ENCODE measurements around the gene ARL17B.
"Not testable (repeated sequence)": the region's sequence is repeated elsewhere in the genome, so short reads cannot be mapped to it uniquely, and the experiment has no call there.

The ARL17B gene

DNA sequence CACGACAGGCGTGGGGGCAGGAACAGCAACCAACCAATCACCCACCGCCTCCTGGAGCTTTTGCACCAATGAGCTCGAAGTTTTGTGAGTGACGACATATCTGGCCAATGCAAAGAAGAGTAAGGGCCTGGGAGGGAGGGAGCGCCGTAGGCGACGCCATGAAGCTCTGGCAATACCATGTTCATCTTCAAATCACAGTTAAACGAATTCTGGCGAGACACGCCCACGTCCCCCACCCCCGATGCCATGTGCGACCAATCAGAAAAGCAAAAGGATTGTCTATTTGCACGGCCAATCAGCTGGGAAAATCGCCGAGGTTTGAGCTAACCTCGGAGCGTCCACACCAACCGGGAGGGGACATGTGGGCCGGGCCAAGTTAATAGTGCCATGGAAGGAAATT, at the start of gene ARL17B:
ARL17B (minus strand) TSS at position 12 of the 400 bp plus-strand sequence. CDS start 3,369 bp downstream, outside the sequence.
- not testable (repeated sequence) for DNase-seq

DNA sequence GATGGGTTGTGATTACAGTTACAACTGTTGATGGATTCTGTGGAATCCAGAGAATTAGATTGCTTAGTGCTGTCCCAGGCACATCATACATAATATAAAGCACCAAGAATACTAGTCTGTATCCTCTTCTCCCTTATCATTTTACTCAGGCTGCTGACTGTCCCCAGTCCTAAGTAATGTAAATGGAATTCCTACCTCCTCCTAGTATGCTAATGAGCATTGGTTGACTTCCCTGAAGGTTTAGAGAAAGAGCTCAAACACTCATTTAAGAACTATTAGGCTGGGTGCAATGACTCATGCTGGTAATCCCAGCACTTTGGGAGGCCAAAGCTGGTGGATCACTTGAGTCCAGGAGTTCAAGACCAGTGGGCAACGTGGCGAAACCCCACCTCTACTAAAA, 48.3 kb upstream of the ARL17B start:
- DNase-seq = not testable (repeated sequence)

DNA sequence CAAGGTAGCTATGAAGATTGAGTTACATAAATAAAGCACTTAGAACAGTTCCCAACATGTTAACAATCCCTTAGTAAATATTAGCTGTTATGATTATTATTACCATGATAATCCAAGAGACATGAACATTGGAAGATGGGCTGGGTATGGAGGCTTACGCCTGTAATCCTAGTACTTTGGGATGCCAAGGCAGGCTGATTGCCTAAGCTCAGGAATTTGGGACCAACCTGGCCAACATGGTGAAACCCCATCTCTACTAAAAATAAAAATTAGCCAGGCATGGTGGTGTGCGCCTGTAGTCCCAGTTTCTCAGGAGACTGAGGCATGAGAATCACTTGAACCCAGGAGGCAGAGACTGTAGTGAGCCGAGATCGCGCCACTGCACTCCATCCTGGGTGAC, 45.6 kb upstream of the ARL17B start:
- not testable (repeated sequence) for DNase-seq

DNA sequence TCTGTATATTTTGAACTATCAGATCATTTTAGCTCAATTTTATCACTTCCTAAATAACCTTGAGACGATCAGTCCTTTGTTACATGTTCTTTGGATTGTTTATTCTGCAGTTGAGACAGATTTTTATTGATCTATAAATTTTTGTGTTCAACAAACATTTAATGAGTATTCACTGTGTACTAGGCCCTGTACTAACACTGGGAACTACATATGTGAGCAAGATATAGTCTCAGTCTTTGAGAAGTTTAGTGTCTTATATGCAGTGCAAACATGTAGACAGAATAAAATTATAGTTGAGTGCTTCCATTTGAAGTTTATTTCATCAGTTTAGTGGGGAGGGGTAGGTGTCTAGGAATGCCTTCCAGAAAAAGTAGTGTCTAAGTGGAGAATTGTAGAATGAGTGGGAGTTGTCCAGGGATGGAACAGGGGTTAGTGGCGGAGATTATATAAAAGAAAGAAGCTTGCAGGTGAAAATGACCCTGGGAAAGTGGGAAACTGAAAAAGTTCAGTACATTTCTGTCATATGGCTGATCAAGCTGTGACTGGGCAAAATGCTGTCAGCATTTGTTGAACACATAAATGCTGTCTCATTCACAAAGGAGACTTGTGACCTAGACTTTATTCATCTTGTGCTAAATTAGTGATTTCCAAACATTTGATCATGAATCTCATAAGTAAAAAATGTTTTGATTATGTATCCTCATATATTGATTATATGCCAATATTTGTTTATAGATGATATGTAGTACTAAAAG, 39.6 kb upstream of the ARL17B start:
- not testable (repeated sequence) for DNase-seq

DNA sequence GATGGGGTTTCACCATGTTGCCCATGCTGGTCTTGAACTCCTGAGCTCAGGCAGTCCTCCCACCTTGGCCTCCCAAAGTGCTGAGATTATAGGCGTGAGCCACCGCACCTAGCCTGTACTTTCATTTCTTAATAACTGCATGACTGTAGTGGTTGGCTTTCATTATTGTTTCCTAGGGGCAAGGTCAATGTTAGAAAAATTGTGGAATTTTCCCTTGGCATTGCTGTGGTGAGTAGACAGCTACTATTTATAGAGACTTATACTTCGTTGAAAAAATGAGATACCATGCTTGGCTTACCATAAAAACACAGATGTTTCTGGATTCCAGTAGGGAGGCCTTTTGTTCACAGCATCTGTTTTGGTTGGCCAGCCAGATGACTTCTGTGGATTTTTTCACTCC, 39.0 kb upstream of the ARL17B start:
- not testable (repeated sequence) for DNase-seq

DNA sequence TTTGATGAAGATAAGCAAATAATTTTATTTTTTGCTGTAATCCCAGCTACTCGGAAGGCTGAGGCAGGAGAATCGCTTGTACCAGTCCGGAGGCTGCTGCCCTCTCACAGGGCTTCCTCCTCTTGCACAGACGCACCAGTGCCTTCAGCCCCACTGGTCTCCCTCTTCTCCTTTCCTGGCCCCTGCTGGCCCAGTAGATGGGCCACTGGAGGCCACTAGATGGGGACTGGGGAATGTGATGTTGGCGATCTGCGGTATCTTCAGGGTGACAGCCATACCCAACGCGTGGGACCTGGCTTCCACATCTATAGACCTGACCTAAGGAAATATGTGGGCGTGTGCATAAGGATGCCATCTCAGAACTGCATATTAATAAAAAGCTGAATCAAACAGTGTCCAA, 38.4 kb upstream of the ARL17B start:
- DNase-seq = not testable (repeated sequence)

DNA sequence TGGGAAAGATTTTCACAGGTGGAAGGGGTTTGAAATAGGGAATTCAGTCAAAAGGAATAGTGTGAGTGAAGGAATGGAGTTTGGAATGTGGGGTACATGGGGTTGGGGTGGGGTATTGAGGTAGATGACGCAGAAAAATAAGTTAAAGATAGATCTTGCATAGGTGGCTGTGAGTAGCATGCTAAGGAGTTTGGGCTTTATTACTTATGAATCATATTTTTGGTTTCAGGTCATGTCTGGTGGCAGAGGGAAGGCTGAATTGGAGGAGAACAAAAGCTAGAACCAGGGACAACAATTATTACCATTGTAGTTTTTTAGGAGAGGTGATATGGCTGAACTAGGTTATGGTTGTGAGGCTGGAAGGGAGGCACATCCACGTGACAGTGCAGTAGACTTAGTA, 34.7 kb upstream of the ARL17B start:
- not testable (repeated sequence) for DNase-seq

DNA sequence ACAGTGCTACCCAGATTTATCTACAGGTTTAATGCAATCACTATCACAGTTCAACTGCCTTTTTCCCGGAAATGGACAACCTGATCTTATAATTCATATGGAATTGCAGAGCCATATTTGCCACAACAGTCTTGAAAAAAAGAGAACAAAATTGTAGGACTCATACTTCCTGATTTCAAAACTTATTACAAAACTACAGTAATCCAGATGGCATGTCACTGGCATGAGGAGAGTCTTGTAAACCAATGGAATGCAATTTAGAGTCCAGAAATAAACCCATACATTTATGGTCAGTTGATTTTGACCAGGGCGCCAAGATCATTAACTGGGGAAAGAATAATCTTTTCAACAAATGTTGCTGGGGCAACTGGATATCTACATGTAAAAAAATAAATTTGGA, 32.1 kb upstream of the ARL17B start:
- not testable (repeated sequence) for DNase-seq

DNA sequence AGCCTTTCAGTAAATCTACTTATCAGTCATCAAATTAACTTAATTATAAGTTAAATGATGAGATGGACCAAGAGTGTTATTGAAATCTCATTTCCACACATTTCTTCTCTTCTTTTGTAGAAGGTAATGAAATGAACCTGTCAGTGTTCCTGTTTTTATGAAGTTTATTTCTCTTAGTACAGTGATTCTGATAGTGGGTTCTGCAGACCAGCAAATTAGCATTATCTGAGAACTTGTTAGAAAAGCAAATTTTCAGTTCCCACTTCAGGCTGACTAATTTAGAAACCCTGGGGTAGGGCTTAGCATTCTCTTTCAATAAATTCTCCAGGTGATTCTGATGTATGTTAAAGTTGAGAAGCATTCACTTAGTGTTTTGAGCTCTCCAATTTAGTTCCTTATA, 23.9 kb upstream of the ARL17B start:
- DNase-seq = not testable (repeated sequence)

DNA sequence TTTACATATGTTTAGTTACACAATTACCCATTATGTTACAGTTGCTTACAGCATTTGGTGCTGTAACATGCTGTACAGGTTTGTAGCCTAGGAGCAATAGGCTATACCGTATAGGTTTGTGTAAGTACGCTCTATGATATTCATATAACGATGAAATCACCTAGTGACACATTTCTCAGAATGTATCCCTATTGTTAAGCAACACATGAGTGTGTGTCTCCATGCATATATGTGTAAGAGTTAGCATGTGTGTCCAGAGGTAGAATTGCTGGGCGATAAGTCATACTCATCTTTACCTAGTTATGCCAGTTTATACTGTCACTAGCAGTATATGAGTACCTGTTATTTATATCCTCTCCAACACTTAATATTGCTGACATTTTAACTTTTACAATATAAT, 21.6 kb upstream of the ARL17B start:
- DNase-seq = not testable (repeated sequence)

DNA sequence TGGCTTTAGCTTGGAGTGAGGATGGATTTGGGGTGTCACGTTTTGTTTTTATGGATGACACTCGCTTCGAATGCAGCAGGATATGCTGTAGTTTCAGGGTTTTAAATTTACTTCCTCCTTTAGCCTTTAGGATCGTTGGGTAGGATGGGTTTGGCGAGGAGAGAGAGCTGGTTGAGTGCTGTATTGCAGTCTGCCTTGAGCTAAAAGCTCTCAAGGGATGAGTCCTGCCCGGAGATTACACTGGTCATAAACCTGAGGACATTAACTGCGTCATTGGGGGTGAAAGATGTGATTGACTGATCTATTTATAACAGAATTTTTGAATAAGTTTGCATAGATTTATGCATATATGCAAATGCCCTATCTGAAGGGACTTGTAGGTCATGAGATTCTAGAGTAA, 11.9 kb upstream of the ARL17B start:
- not testable (repeated sequence) for DNase-seq

DNA sequence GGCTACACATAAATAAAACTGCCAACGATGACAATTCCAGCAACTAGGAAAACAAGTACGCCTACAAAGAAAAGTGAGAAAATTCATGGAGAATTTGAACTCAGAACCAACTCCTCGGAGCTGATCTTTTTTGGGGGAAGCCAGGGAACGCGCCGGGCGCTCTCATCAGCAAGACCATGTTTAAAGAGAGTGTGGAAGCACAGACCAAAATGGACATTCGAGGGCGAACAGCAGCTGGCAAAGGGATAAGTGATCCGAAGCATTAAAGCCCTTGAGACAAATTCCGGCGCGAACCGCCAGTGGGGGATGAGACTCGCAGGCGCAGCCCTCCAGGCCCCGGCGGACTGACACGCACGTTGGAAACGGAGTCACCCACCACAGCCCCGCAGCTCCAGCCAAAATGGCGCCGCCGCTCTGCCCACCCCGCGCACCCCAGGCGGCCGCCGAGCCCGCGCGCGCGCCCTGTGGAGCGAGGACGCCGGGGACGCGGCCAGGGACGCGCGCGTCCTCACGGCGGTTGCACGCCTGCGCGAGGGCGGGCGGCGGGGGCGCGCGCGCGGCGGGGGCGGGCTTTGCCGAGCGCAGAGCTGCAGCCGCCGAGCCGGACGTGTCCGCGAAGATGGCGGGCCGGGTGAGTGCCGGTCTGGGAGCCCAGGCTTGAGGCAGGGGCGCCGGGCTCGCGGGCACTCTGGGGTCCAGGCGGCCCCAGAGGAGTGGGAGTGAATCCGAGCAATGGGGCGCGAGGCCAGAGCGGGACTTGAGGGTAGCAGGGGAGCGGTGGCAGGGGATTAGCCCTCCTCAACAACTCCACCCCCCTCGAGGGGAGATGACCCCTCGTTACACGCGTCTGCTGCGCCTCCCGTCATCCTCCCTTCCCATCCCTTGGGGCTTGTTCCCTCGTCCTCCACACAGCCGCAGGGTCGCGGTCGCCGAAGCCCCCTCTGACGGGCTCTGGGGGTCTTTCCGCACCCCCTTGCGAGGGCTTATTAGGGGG, 11.0 kb upstream of the ARL17B start:
- not testable (repeated sequence) for DNase-seq

DNA sequence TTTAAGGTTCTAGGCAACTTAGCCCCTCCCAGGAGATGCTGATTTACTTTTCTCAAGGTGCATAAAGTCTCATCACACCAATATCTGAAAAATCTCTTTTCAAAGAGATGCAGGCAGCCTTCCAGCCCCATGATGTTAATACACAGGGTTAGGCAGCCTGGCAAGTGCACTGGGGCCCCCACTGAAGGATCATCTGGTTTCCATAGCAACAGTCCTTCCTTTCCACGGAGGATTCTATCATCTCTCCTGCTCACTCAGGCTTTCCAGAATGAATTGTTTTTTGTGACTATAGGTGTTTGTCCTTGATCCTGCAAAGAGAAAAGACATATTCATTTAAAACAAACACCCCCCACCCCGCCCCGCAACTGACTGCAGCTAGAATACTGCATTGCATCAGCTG, 6.0 kb upstream of the ARL17B start:
- DNase-seq = not testable (repeated sequence)

DNA sequence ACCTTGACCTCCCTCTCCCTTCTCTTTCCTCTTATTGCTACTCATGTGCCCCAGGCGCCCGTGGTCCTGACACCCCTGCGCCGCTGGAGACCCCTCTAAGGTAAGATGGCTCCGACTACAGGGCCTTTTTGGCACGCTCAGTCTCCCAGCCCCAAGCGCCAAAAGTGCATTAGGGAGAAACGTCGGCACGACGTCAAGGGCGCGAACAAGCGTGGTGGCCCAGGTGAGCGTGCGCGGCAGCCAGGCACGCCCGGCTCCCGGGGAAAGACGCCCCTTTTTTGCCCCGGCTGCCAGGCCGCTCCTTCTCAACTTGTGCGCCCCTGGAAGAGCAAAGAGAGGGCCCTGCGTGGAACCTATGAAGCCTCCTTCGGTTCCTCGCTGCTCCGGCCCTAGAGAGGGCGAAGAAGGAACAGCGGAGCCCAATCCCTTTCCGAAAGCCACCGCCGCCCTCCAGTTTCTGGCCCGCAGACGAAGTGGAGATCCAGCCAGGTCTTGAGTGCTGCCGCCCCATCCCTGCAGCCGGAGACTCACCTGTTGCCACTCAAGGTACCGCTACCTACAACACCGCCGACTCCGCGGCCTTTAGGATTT, 326 bp downstream of the ARL17B start:
- not testable (repeated sequence) for DNase-seq

DNA sequence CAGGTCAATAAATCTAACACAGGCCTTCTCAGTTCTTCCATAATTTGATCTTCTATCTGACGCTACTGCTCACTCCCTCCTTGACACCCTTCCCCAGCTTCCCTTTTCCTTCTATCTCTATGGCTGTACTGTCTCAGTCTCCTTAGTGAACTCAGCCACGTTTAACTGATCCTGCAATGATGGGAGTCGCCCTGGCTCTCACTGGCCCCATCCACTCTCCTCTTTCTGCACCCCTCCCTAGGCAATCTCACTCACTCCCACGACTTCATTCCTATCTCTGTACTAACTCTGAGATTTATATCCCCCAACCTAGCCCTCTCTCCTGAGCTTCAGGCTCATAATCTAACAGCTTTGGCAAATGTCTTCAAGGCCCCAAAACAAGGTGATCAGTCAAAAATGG, 7.7 kb downstream of the ARL17B start:
- not testable (repeated sequence) for DNase-seq

DNA sequence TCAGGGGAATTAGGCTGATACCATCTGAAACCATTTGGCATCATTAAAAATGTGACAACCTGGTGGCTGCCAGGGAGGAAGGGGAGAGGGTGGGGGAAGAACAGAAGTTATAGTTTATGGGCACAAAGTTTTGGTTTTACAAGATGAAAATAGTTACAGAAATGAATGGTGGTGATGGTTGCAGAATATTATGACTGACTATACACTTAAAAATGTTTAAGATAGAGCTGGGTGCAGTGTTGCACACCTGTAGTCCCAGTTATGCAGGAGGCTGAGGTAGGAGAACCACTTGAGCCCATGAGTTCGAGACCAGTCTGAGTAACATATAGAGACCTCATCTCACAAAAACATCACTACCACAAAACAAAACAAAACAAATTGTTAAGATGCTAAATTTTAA, 12.5 kb downstream of the ARL17B start:
- not testable (repeated sequence) for DNase-seq

DNA sequence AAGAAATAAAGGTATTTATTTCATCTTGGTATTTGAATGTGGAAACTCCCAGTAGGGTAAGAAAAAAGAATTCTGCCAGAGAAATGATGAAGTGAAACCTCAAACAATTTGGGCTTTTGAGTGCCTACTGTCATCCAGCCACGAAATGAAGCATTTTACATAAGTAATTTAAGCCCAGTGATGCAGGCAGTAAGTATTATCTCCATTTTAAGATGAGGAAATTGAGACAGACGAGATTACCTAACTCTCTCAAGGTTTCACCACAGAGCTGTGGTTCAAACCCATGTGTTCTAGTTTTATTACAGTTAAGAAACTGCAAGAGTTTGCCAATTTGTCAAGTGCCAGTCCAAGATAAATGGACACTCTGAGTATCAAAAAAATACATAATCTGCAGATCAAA, 13.2 kb downstream of the ARL17B start:
- not testable (repeated sequence) for DNase-seq

DNA sequence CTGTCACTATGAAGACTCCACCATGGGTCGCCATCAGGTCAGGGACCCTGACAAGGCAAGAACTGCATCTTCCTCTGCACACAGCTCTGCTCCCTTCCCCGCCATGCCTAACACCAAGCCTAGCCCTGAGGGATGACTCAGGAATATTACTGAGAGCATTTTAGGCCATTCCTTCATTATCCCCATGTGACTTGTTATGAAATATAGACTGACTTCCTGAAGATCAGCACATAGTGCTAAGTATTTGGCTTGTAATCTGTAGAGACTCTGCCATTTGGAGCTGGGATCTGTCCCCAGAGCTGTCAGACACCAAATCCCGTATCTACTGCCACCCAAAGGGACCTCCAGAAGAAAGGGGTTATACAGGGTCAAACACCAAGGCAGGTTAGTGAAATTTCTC, 19.4 kb downstream of the ARL17B start:
- DNase-seq = not testable (repeated sequence)

DNA sequence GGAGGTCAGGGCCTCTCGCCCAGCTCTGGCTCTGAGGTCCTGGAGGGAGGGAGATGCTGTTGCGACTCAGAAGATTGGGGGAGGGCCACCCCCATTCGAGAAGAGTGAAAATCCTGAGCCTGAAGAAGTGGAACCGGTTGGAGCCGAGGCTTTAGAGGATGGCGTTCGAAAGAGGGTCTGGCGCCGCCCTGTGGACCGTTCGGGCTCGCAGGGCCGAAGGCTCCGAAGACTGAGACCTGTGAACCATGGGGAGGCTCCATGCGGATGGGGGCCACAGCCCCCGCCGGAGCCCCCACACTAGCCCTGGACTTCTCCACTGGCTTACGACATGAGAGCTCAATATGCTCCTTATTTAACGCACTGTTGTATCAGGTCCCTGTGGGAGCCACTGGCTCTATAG, 20.3 kb downstream of the ARL17B start:
- DNase-seq = not testable (repeated sequence)

DNA sequence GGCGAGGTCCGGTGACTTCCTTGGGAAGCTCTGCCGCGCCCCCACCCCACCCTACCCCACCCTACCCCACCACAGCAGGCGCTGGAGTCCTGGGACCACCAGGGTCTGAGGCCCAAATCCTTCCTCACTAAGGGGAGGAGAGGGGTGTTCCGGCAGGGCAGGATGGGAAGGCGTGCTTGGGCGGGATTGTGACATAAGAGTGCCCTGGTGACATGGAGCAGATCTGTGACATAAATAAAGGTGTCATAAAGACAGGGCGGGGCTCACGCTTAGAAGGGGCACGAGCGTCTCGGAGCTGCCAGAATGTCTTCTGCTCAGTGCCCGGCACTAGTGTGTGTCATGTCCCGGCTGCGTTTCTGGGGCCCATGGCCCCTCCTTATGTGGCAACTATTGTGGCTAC, 66.7 kb downstream of the ARL17B start, which contains the start of gene LRRC37A:
LRRC37A (plus strand) TSS at position 301 of the 400 bp plus-strand sequence; CDS start at position 304, 3 bp downstream.
- DNase-seq = not testable (repeated sequence)

DNA sequence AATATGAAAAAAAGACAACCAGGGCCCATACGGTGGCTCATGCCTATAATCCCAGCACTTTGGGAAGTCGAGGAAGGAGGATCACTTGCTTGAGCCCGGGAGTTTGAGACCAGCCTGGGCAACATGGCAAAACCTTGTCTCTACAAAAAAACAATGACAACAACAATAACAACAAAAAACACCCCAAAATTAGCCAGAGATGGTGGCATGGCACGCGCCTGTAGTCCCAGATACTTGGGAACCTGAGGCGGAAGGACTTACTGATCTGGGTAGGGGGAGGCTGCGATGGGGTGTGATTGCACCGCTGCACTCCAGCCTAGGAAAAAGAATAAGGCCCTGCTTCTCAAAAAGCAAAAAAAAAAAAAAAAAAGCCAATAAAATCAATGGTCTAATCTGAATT, 69.9 kb downstream of the ARL17B start:
- not testable (repeated sequence) for DNase-seq

DNA sequence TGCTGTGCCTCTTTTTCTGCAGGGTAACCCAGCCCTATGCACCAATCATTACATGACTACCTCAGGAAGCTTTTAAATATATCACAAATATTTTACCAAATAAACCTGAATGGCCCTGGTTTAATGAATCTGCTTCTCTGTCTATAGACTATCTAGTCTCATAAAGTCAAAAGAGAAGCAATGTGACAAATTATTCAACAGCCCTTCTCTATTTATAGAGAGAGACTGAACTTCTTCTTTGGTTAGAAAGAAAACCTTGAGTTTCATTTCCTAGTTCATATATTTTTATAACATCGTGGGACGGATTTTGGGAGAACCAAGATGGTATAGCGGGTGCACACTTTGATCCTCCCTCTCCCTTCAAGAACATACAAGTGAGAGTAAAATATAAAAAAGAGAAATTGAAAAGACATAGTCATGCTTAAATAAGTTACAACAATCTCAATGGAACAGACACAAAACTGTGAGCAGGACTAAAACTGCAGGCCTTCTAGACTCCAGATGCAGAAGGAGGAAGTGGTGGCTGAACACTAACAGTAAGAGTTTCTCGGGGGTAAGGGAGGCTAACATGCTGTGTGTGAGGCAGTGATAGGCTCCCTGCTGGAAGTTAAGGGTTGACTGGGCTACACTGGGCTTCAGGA, 70.5 kb downstream of the ARL17B start:
- not testable (repeated sequence) for DNase-seq
